Activated CD8-positive, alpha-beta memory T cell treated with anti-CD3 and anti-CD28 coated beads, Interleukin-2, amount 10 ng/mL, durations not matched to agents 7 days and 5 days (primary cell): ENCODE results near the gene CDO1. TPM values are rescaled to one million over a fixed set of nuclear protein-coding genes. Genes with fewer than 3 reads are reported as not detected.
"Not testable (repeated sequence)": the region's sequence is repeated elsewhere in the genome, so short reads cannot be mapped to it uniquely, and the experiment has no call there.

Experiments
- ATAC-seq: fragments of 150-1000 bp; cut with Tn5 transposase; one replicate; pipeline ENCODE4 v1.10.0; 2021; ENCODE audit warnings: moderate library complexity
- CTCF ChIA-PET: fragments of 350-600 bp; sonication (Branson Sonifier 250); formaldehyde crosslinking; loops from one replicate; lab custom pipeline; 2021; ENCODE audit warnings: antibody characterized with exemption; lab: Charles Lee
- DNase-seq: peaks from one replicate; pipeline ENCODE4 v3.0.0-alpha.2; 2020
- H3K27ac Mint-ChIP-seq: one replicate; pipeline ENCODE4 v1.8.0; 2021; ENCODE audit warnings: mild to moderate bottlenecking, mixed read lengths
- H3K27me3 Mint-ChIP-seq: one replicate; pipeline ENCODE4 v1.8.0; 2021; ENCODE audit warnings: mixed read lengths
- H3K36me3 Mint-ChIP-seq: one replicate; pipeline ENCODE4 v1.8.0; 2021; ENCODE audit warnings: mild to moderate bottlenecking, mixed read lengths
- H3K4me1 Mint-ChIP-seq: one replicate; pipeline ENCODE4 v1.8.0; 2021; ENCODE audit warnings: mixed read lengths
- H3K4me3 Mint-ChIP-seq: one replicate; pipeline ENCODE4 v1.8.0; 2021; ENCODE audit warnings: mild to moderate bottlenecking, moderate library complexity, mixed read lengths
- H3K9me3 Mint-ChIP-seq: one replicate; pipeline ENCODE4 v1.8.0; 2022; ENCODE audit warnings: low read depth, mixed read lengths
- total RNA-seq, 2 experiments: library from RNA; stranded (reverse); gene quantifications; one replicate each; pipeline ENCODE4 v1.2.3, GENCODE V29; 2021

Gene CDO1
- total RNA-seq, 2 experiments from 2014 or later: 0.30 TPM; not detected in 1

DNA sequence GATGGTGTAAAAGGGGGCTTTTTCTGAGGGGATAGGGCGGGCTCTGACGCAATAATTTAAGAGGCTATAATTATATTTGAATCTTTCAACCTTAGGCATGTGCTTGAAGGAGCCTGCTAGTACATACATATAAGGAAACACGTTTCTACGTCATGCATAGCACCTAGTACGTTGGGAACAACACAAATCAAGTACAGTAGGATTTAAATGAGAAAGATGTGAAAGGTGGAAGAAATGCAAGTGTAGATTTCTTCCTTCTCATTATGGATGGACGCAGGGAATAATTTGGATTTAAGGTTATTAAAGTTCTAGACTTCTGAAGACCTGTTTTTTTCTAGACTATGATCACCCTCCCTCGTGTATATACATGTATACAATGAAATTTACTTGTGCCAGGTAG, 927 bp upstream of the CDO1 start:
- peaks cover 37% of the 10 kb centered on the region for H3K4me1 Mint-ChIP-seq
- CTCF ChIA-PET: no interaction called here
- no peak overlapping the region for H3K4me3 Mint-ChIP-seq
- no peaks in the 10 kb centered on the region for H3K9me3 Mint-ChIP-seq
- no peak for DNase-seq
- ATAC-seq: no peak
- H3K27ac Mint-ChIP-seq: no peak overlapping the region
- H3K27me3 Mint-ChIP-seq: peaks cover 85% of the 10 kb centered on the region
- H3K36me3 Mint-ChIP-seq: peaks cover 1% of the 10 kb centered on the region

DNA sequence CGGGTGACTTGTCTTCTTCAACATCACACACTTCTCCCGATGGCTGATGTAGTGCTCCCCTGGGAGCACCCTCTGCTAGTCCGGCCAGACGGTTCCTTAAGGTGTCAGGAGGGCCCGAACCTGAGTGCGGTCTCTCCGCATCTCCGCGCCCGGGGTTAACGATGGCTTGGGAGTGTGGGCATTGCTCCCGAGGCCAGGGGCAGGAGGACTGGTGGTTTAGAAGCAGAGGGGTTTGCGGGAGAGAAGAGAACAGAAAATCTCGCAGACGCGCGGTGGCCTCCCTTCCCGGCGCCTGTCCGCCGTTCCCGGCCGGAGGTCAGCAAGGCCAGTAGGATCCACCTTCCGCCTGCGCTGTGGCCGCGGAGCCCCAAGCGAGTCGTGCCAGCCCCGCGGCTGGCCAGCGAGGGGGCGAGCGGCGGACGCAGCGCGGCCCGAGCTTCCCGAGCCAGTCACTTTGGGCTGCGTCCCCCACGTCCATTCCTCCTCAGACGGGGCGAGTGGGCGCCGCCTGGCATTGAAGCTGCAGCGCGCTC, 700 bp downstream of the CDO1 start:
- DNase-seq: no peak
- no peaks in the 10 kb centered on the region for H3K36me3 Mint-ChIP-seq
- peak; percentile 26 for ATAC-seq

GRCh38 chr5:115815006-115815692, 1.3 kb downstream of the CDO1 start:
- Mint-ChIP-seq H3K4me3 (peak overlapping the region; percentile 48), H3K27me3 (peaks cover 87% of the 10 kb centered on the region), H3K4me1 (peaks cover 47% of the 10 kb centered on the region), H3K9me3 (no peaks in the 10 kb centered on the region), H3K27ac (no peak overlapping the region), H3K36me3 (no peaks in the 10 kb centered on the region)
- ATAC-seq (no peak), DNase-seq (no peak)
- CTCF ChIA-PET: interaction anchor here (1.7 kb wide), 1 partner anchor 15 kb away, joined by 3 read pairs; no protein-coding TSS in a partner anchor

More for the DNA sequence above, 700 bp downstream of the CDO1 start:
- H3K27ac Mint-ChIP-seq: no peak overlapping the region
- H3K9me3 Mint-ChIP-seq: no peaks in the 10 kb centered on the region
- peaks cover 42% of the 10 kb centered on the region for H3K4me1 Mint-ChIP-seq
- H3K27me3 Mint-ChIP-seq: peaks cover 89% of the 10 kb centered on the region
- CTCF ChIA-PET: no interaction called here
- H3K4me3 Mint-ChIP-seq: peak overlapping the region; percentile 64

DNA sequence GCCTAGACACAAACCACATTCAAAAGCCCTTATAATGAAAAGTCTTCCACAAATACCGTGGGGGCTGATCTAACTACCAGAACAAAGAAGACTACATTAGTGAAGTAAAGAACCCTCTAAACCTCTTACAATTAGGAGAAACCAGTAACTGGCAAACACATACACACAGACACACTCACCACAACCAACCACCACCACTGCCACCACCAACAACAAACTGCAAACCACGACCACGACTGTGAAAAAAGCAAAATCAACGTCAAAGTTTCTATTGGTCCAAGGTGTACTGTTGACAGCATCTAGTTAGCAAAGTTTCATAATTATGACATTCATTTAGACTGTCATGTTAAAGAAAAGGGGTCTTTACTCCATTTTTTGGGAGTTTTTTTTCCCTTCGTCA, 2.7 kb downstream of the CDO1 start:
- CTCF ChIA-PET: interaction anchor here (1.4 to 1.7 kb wide), 2 partner anchors 14 to 16 kb away, joined by 3 read pairs; no protein-coding TSS in a partner anchor
- H3K9me3 Mint-ChIP-seq: no peaks in the 10 kb centered on the region
- H3K27ac Mint-ChIP-seq: no peak overlapping the region
- no peak overlapping the region for H3K4me3 Mint-ChIP-seq
- H3K27me3 Mint-ChIP-seq: peaks cover 76% of the 10 kb centered on the region
- H3K4me1 Mint-ChIP-seq: peaks cover 61% of the 10 kb centered on the region
- peak; percentile 56 for DNase-seq
- ATAC-seq: peak; percentile 29
- peaks cover 2% of the 10 kb centered on the region for H3K36me3 Mint-ChIP-seq

DNA sequence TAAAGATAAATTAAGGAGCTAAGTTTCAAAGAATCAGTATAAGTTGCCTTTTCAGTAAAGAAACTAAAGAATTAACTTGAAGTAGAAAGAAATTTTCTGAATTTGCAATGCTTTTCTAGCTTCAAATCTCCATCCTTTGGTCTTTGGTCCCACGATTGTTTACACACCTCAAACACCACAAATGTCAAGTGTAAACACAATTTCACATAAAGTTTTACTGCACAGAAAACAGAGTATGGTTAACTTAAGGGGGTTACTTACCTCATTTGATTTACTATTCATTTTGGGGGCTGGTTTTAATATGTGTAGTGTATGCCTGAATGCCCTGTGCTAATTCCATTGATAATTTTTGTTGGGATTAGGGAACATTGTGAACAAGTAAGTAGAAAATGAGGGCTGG, 4.1 kb downstream of the CDO1 start:
- Mint-ChIP-seq H3K36me3 (peaks cover 3% of the 10 kb centered on the region), H3K27me3 (peaks cover 66% of the 10 kb centered on the region), H3K4me1 (peaks cover 71% of the 10 kb centered on the region), H3K4me3 (no peak overlapping the region), H3K27ac (no peak overlapping the region), H3K9me3 (no peaks in the 10 kb centered on the region)
- CTCF ChIA-PET: no interaction called here
- DNase-seq (no peak), ATAC-seq (no peak)

DNA sequence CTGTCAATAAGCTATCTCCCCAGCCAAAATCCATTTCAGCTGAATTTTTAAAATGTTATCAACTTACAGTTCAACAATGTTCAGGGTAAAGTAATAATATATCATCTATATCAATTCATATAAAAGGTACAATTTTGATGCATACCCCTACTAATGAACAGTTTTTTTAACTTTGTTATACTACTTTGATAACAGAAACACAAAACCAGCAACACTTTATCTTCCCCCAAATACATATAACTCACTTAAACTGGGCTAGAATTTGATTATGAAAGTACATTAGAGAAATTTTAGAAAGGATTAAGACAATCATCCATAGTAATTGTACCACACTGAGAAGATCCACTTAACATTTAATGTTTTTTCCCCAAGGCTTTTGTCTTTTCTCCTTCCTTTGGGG, 5.1 kb downstream of the CDO1 start:
- no peak for DNase-seq
- peaks cover 76% of the 10 kb centered on the region for H3K4me1 Mint-ChIP-seq
- H3K4me3 Mint-ChIP-seq: no peak overlapping the region
- peaks cover 3% of the 10 kb centered on the region for H3K36me3 Mint-ChIP-seq
- no peak for ATAC-seq
- H3K27me3 Mint-ChIP-seq: peaks cover 62% of the 10 kb centered on the region
- no peaks in the 10 kb centered on the region for H3K9me3 Mint-ChIP-seq
- no peak overlapping the region for H3K27ac Mint-ChIP-seq
- CTCF ChIA-PET: no interaction called here

DNA sequence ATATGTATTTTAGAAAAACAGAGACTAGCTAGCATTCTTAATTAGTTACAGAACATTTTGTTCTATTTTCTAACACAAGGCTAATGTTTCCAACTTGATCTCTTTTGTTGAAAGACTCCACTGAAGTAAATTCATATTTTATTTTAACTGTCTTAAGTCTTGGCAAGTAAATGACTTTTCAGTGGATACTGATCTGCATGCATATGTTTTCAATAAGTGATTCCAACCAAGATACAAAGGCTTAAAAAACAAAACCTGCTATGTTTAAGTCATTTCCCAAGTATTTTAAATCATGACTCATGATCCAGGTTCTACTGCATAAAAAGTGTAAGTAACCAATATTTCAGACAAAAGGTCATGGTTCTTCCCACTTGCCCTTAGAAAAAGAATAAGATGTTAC, 5.7 kb downstream of the CDO1 start:
- Mint-ChIP-seq H3K4me1 (peaks cover 75% of the 10 kb centered on the region), H3K27me3 (peaks cover 60% of the 10 kb centered on the region), H3K4me3 (no peak overlapping the region), H3K9me3 (no peaks in the 10 kb centered on the region), H3K27ac (no peak overlapping the region), H3K36me3 (peaks cover 3% of the 10 kb centered on the region)
- no peak for DNase-seq
- ATAC-seq: no peak
- CTCF ChIA-PET: interaction anchor here (1.9 kb wide), 1 partner anchor 176 kb away, joined by 7 read pairs; no protein-coding TSS in a partner anchor

DNA sequence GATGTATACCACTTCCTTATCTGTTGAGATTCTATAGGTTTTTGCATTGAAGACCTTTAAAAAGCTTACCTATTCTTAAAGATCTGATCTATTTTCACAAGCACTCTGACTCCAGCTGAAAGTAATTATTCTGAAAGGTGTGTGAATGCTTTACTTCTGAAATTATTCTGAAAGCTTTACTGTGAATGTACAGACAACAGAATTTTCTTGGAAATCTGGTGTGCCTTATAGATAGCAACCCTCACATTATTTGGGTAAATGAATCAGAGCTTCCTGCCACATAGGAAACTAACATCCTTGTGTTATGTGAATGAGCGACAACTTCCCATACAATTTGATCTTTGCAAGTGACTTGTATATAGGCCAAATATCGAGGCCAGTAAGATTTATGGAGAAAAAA, 6.5 kb downstream of the CDO1 start:
- Mint-ChIP-seq H3K4me3 (no peak overlapping the region), H3K27ac (no peak overlapping the region), H3K4me1 (peaks cover 68% of the 10 kb centered on the region), H3K9me3 (no peaks in the 10 kb centered on the region), H3K27me3 (peaks cover 54% of the 10 kb centered on the region), H3K36me3 (peaks cover 3% of the 10 kb centered on the region)
- peak; percentile 34 for ATAC-seq
- no peak for DNase-seq
- CTCF ChIA-PET: interaction anchor here (1.9 kb wide), 1 partner anchor 175 kb away, joined by 7 read pairs; no protein-coding TSS in a partner anchor

DNA sequence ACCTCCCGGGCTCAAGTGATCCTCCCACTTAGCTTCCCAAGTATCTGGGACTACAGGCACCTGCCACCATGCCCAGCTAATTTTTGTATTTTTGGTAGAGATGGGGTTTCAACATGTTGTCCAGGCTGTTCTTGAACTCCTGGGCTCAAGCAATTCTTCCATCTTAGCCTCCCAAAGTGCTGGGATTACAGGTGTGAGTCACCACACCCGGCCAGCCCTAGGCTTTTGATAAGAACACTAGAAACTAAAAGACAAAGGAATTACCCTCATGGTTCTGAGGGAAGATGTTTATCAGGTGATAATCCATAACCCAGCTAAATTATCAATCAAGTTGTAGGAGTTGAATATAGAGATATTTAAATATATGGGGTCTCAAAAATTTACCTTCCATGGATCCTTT, 8.4 kb downstream of the CDO1 start:
- H3K27me3 Mint-ChIP-seq: peaks cover 35% of the 10 kb centered on the region
- DNase-seq, H3K27ac Mint-ChIP-seq, H3K36me3 Mint-ChIP-seq, H3K4me3 Mint-ChIP-seq, ATAC-seq, CTCF ChIA-PET, H3K9me3 Mint-ChIP-seq: not testable (repeated sequence)
- H3K4me1 Mint-ChIP-seq: peaks cover 49% of the 10 kb centered on the region

- Mint-ChIP-seq H3K4me3 (no peak overlapping the region), H3K4me1 (peaks cover 48% of the 10 kb centered on the region), H3K27ac (peak overlapping the region; percentile 61), H3K9me3 (no peaks in the 10 kb centered on the region), H3K36me3 (peaks cover 3% of the 10 kb centered on the region), H3K27me3 (peaks cover 37% of the 10 kb centered on the region)
- DNase-seq: no peak
- CTCF ChIA-PET: no interaction called here
- no peak for ATAC-seq
Observed at GRCh38 chr5:115807654-115808052, 8.8 kb downstream of the CDO1 start.

GRCh38 chr5:115806986-115807653, 9.3 kb downstream of the CDO1 start:
- Mint-ChIP-seq H3K27ac (peak overlapping the region; percentile 61), H3K36me3 (peaks cover 3% of the 10 kb centered on the region), H3K4me1 (peaks cover 45% of the 10 kb centered on the region), H3K27me3 (peaks cover 34% of the 10 kb centered on the region), H3K4me3 (peak overlapping the region; percentile 25), H3K9me3 (no peaks in the 10 kb centered on the region)
- CTCF ChIA-PET: interaction anchor here (0.7 kb wide), 1 partner anchor 173 kb away, joined by 3 read pairs; no protein-coding TSS in a partner anchor
- DNase-seq: no peak
- peak; percentile 36 for ATAC-seq

DNA sequence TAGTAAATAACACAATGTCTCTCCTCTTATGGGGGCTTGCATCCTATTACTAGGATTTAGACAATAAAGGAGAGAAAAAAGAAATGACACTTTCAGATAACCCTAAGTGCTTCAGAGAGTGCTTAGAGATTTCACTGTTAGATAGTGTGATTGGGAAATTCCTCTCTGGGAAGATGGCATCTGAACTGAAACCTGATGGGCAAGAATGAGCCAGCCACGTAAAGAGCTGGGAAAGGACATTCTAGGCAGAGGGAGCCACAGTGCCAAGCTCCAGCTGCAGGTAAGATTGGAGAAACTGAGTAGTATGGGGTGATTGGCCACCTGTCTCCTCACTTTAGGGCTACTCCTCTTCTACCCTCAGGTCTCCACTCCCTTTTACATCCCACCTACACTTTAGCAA, 14.5 kb downstream of the CDO1 start:
- CTCF ChIA-PET: no interaction called here
- Mint-ChIP-seq H3K9me3 (no peaks in the 10 kb centered on the region), H3K27me3 (peaks cover 30% of the 10 kb centered on the region), H3K27ac (no peak overlapping the region), H3K4me1 (peaks cover 8% of the 10 kb centered on the region), H3K36me3 (no peaks in the 10 kb centered on the region), H3K4me3 (no peak overlapping the region)
- ATAC-seq (no peak), DNase-seq (no peak)

GRCh38 chr5:115801152-115801551, 15.3 kb downstream of the CDO1 start:
- no peak for DNase-seq
- Mint-ChIP-seq H3K9me3 (no peaks in the 10 kb centered on the region), H3K27me3 (peaks cover 25% of the 10 kb centered on the region), H3K4me1 (peaks cover under 1% of the 10 kb centered on the region), H3K4me3 (no peak overlapping the region), H3K36me3 (no peaks in the 10 kb centered on the region), H3K27ac (no peak overlapping the region)
- no peak for ATAC-seq
- CTCF ChIA-PET: no interaction called here
